ENCODE results near the gene STAG3.
"Not testable (repeated sequence)": the region's sequence is repeated elsewhere in the genome, so short reads cannot be mapped to it uniquely, and the experiment has no call there.

Gene STAG3

GRCh38 chr7:100247152-100247757, 69.5 kb downstream of the STAG3 start:
- DNase-seq (ENCODE audit: low read depth): no peak

- DNase-seq (ENCODE audit: low read depth): no peak
Observed at GRCh38 chr7:100248483-100248882, 70.8 kb downstream of the STAG3 start.

- no peak for DNase-seq (ENCODE audit: low read depth)
Observed at GRCh38 chr7:100257017-100257416, 79.3 kb downstream of the STAG3 start.

- DNase-seq (ENCODE audit: low read depth): not testable (repeated sequence)
Observed at GRCh38 chr7:100259984-100260383, 82.3 kb downstream of the STAG3 start.

- DNase-seq (ENCODE audit: low read depth): not testable (repeated sequence)
Observed at GRCh38 chr7:100262896-100263295, 85.2 kb downstream of the STAG3 start.
